Calu3 (cell line): ENCODE data around the gene CHRNG. TPM values are rescaled to one million over a fixed set of nuclear protein-coding genes. Genes with fewer than 3 reads are reported as not detected.

Experiments used
- BruUV-seq: library from RNA; stranded (reverse); fragments of 400-500 nt; replicated peaks from 2 replicates; lab custom pipeline; 2021; lab: Mats Ljungman, UMichigan
- CTCF ChIA-PET: fragments of 300-600 bp; sonication (Branson Sonifier 250); formaldehyde crosslinking; loops from one replicate; lab custom pipeline; 2022; ENCODE audit warnings: antibody characterized with exemption; lab: Charles Lee
- DNase-seq: peaks from one replicate; pipeline ENCODE4 v3.0.0; 2022
- H3K27ac Mint-ChIP-seq: one replicate; pipeline ENCODE4 v1.8.0; 2022; ENCODE audit warnings: mixed read lengths; ENCODE audit not compliant: unreplicated experiment
- H3K27me3 Mint-ChIP-seq: one replicate; pipeline ENCODE4 v1.8.0; 2022; ENCODE audit warnings: mixed read lengths; ENCODE audit not compliant: unreplicated experiment
- H3K36me3 Mint-ChIP-seq: one replicate; pipeline ENCODE4 v1.8.0; 2022; ENCODE audit warnings: mild to moderate bottlenecking, moderate library complexity, mixed read lengths; ENCODE audit not compliant: insufficient read depth, unreplicated experiment
- H3K4me1 Mint-ChIP-seq: one replicate; pipeline ENCODE4 v1.8.0; 2022; ENCODE audit warnings: mild to moderate bottlenecking, low read depth, mixed read lengths; ENCODE audit not compliant: unreplicated experiment
- H3K4me3 Mint-ChIP-seq: one replicate; pipeline ENCODE4 v1.8.0; 2022; ENCODE audit warnings: mild to moderate bottlenecking, low read depth, moderate library complexity, mixed read lengths; ENCODE audit not compliant: unreplicated experiment
- H3K9me3 Mint-ChIP-seq: one replicate; pipeline ENCODE4 v1.8.0; 2022; ENCODE audit warnings: low read depth, mixed read lengths; ENCODE audit not compliant: unreplicated experiment
- CTCF ChIP-seq: fragments of 200-600 bp; IDR thresholded peaks from one replicate; pipeline ENCODE4 v1.8.0; 2022; ENCODE audit warnings: antibody characterized with exemption; ENCODE audit not compliant: unreplicated experiment
- intact Hi-C: fragments of 100-400 bp; cut with micrococcal nuclease; formaldehyde crosslinking; loops from one replicate; pipeline ENCODE4 v1.10.0; 2022; ENCODE audit not compliant: unreplicated experiment
- total RNA-seq: library from RNA; stranded (reverse); gene quantifications from 2 replicates; pipeline ENCODE4 v1.2.3, GENCODE V29; 2022

The CHRNG gene
- total RNA-seq, 1 experiment from 2014 or later: not detected

- Mint-ChIP-seq H3K4me1 (no peaks in the 10 kb centered on the region), H3K4me3 (no peak overlapping the region), H3K27ac (no peak overlapping the region), H3K36me3 (no peaks in the 10 kb centered on the region), H3K27me3 (peaks cover 79% of the 10 kb centered on the region), H3K9me3 (no peaks in the 10 kb centered on the region)
- CTCF ChIA-PET: no interaction called here
- no TSS peak for BruUV-seq
- no peak for TF ChIP-seq CTCF
- no peak for DNase-seq
- intact Hi-C loops: no loop called here
These were observed 5.4 kb upstream of the CHRNG start for GRCh38 chr2:232533944-232534710.

- no peak overlapping the region for H3K4me3 Mint-ChIP-seq
- no peaks in the 10 kb centered on the region for H3K4me1 Mint-ChIP-seq
- H3K36me3 Mint-ChIP-seq: peaks cover 6% of the 10 kb centered on the region
- H3K27me3 Mint-ChIP-seq: peaks cover 76% of the 10 kb centered on the region
- DNase-seq: no peak
- CTCF ChIA-PET: no interaction called here
- no peak for TF ChIP-seq CTCF
- no TSS peak for BruUV-seq
- no peak overlapping the region for H3K27ac Mint-ChIP-seq
- intact Hi-C loops: no loop called here
- no peaks in the 10 kb centered on the region for H3K9me3 Mint-ChIP-seq
These were observed 4.4 kb upstream of the CHRNG start for GRCh38 chr2:232534940-232535651.

- no peaks in the 10 kb centered on the region for H3K9me3 Mint-ChIP-seq
- no peak for DNase-seq
- no peak for TF ChIP-seq CTCF
- CTCF ChIA-PET: no interaction called here
- BruUV-seq: no TSS peak
- no peaks in the 10 kb centered on the region for H3K4me1 Mint-ChIP-seq
- peaks cover 68% of the 10 kb centered on the region for H3K27me3 Mint-ChIP-seq
- peaks cover 12% of the 10 kb centered on the region for H3K36me3 Mint-ChIP-seq
- H3K4me3 Mint-ChIP-seq: no peak overlapping the region
- H3K27ac Mint-ChIP-seq: no peak overlapping the region
- intact Hi-C loops: no loop called here
These were observed 3.5 kb upstream of the CHRNG start for GRCh38 chr2:232535761-232536530.

GRCh38 chr2:232537079-232537478 lies 2.4 kb upstream of the CHRNG start:
- Mint-ChIP-seq H3K9me3 (no peaks in the 10 kb centered on the region), H3K27me3 (peaks cover 63% of the 10 kb centered on the region), H3K4me1 (no peaks in the 10 kb centered on the region), H3K36me3 (peaks cover 12% of the 10 kb centered on the region), H3K27ac (no peak overlapping the region), H3K4me3 (no peak overlapping the region)
- DNase-seq: no peak
- BruUV-seq: no TSS peak
- intact Hi-C loops: no loop called here
- CTCF ChIA-PET: no interaction called here
- TF ChIP-seq CTCF: no peak
